ENCODE results near the gene MRPL38. TPM values are rescaled to one million over a fixed set of nuclear protein-coding genes. Genes with fewer than 3 reads are reported as not detected.

The MRPL38 gene
- polyA plus RNA-seq, 2 of the 4 experiments (the other 2 are of a cell fraction), result 53.5 to 102 TPM

- no peak for TF ChIP-seq HES2 (IDR thresholded peaks at IDR 0.05)
- TF ChIP-seq HEYL (CRISPR knock-in tag; IDR thresholded peaks at IDR 0.05), result no peak
- TF ChIP-seq MAZ (IDR thresholded peaks at IDR 0.05; ENCODE audit: borderline replicate concordance, low read depth, low read length), result no peak
- no peak for TF ChIP-seq ELK1 (IDR thresholded peaks at IDR 0.05; ENCODE audit: low read depth, low read length)
Observed at GRCh38 chr17:75881678-75882454, 22.8 kb downstream of the MRPL38 start (continued).

- CTCF ChIA-PET, result interaction anchor here (0.8 to 22.8 kb wide), 8 partner anchors 13 to 133 kb away, joined by 3 to 513 read pairs (median 11); partner anchors contain the start of genes GALK1, MRPL38 and TRIM65
- Histone ChIP-seq H3K9me3 (no peaks in the 10 kb centered on the region), H3K4me1 (peaks cover 23% of the 10 kb centered on the region), H3K27ac (no peak overlapping the region), H3K4me2 (no peak overlapping the region), H3K4me3 (no peak overlapping the region)
- POLR2A ChIA-PET, result interaction anchor here (0.9 kb wide), 1 partner anchor 17 kb away, joined by 5 read pairs; the partner anchor contains the start of gene TRIM65
- DNase-seq (ENCODE audit: low read depth in 1 of 2, low spot score in 1 of 2) (no peak), FAIRE-seq (no peak), ATAC-seq (no peak)
- no peak for TF ChIP-seq HDAC2 (IDR thresholded peaks at IDR 0.05)
- no peak for TF ChIP-seq ZC3H11A (IDR thresholded peaks at IDR 0.05)
- no peak for TF ChIP-seq PHF8 (IDR thresholded peaks at IDR 0.05; ENCODE audit: borderline replicate concordance, low read depth)
- TF ChIP-seq E2F6 (IDR thresholded peaks at IDR 0.05; ENCODE audit: borderline replicate concordance, low read depth), result no peak
- TF ChIP-seq PBX3 (IDR thresholded peaks at IDR 0.05), result no peak
- no peak for TF ChIP-seq FOXS1 (CRISPR knock-in tag; IDR thresholded peaks at IDR 0.05)
- TF ChIP-seq KDM1A (IDR thresholded peaks at IDR 0.05; ENCODE audit: low read depth), result no peak
- no peak for TF ChIP-seq CHD2 (IDR thresholded peaks at IDR 0.05; ENCODE audit: low read length, partially characterized antibody)
- no peak for TF ChIP-seq RARB (CRISPR knock-in tag; IDR thresholded peaks at IDR 0.05)
- TF ChIP-seq BCL3 (IDR thresholded peaks at IDR 0.05), result no peak
- no peak for TF ChIP-seq RNF2 (IDR thresholded peaks at IDR 0.05; ENCODE audit: borderline replicate concordance, low read depth)
- no peak for TF ChIP-seq ELK1 (IDR thresholded peaks at IDR 0.05; ENCODE audit: low read depth, low read length)
- no peak for TF ChIP-seq EHF (CRISPR knock-in tag; IDR thresholded peaks at IDR 0.05)
- no peak for TF ChIP-seq CEBPB (IDR thresholded peaks at IDR 0.05)
- TF ChIP-seq HES2 (IDR thresholded peaks at IDR 0.05), result no peak
- no peak for TF ChIP-seq BHLHE40 (IDR thresholded peaks at IDR 0.05; ENCODE audit: low read depth, low read length)
- no peak for TF ChIP-seq HOXB13 (CRISPR knock-in tag; IDR thresholded peaks at IDR 0.05; ENCODE audit: low read depth)
- TF ChIP-seq HEYL (CRISPR knock-in tag; IDR thresholded peaks at IDR 0.05), result no peak
- TF ChIP-seq REST (IDR thresholded peaks at IDR 0.05), result no peak
- WGBS (ENCODE audit: missing lambda C conversion rate), result 80% methylated on average over 7 of the region's 7 CpGs
Observed at GRCh38 chr17:75880266-75880665, 24.4 kb downstream of the MRPL38 start.

Data from A549 (cell line).